Astrocyte (in vitro differentiated cells and primary cell): ENCODE data around the gene SAMHD1. TPM values are rescaled to one million over a fixed set of nuclear protein-coding genes. Genes with fewer than 3 reads are reported as not detected.

Experiments used
- DNase-seq: peaks from one replicate; pipeline ENCODE4 v3.0.0-alpha.2; 2010; ENCODE audit warnings: low read depth
- FAIRE-seq: peaks from 2 replicates; lab custom pipeline; 2011; peaks lifted over from hg19 to GRCh38; lab: Jason Lieb, UNC
- H2AFZ ChIP-seq: 2 replicates; pipeline ENCODE4 v1.6.0; 2012; ENCODE audit warnings: low read depth, low read length, inconsistent platforms
- H3K27ac ChIP-seq: 2 replicates; pipeline ENCODE4 v1.5.1; 2011; ENCODE audit warnings: low read depth, low read length, inconsistent platforms
- H3K27me3 ChIP-seq: 2 replicates; pipeline ENCODE4 v1.6.0; 2011; ENCODE audit warnings: low read length, inconsistent platforms; ENCODE audit not compliant: insufficient read depth
- H3K36me3 ChIP-seq: 2 replicates; pipeline ENCODE4 v1.5.1; 2011; ENCODE audit warnings: low read length, inconsistent platforms; ENCODE audit not compliant: insufficient read depth
- H3K4me1 ChIP-seq: 2 replicates; pipeline ENCODE4 v1.5.1; 2011; ENCODE audit warnings: low read length, inconsistent platforms; ENCODE audit not compliant: insufficient read depth
- H3K4me2 ChIP-seq: 2 replicates; pipeline ENCODE4 v1.6.0; 2012; ENCODE audit warnings: low read length, inconsistent platforms
- H3K4me3 ChIP-seq: 2 replicates; pipeline ENCODE4 v1.5.1; 2011; ENCODE audit warnings: low read depth, mild to moderate bottlenecking, low read length, inconsistent platforms; ENCODE audit not compliant: insufficient read depth
- H3K79me2 ChIP-seq: 2 replicates; pipeline ENCODE4 v1.6.0; 2012; ENCODE audit warnings: mild to moderate bottlenecking, low read length, inconsistent platforms; ENCODE audit not compliant: insufficient read depth
- H3K9ac ChIP-seq: 2 replicates; pipeline ENCODE4 v1.6.0; 2012; ENCODE audit warnings: mild to moderate bottlenecking, low read length, inconsistent platforms
- H3K9me3 ChIP-seq: 2 replicates; pipeline ENCODE4 v1.5.1; 2012; ENCODE audit warnings: low read depth, mild to moderate bottlenecking, low read length, inconsistent platforms; ENCODE audit not compliant: insufficient read depth
- H4K20me1 ChIP-seq: 2 replicates; pipeline ENCODE4 v1.6.0; 2012; ENCODE audit warnings: low read length, inconsistent platforms; ENCODE audit not compliant: insufficient read depth
- H3K27ac Mint-ChIP-seq: one replicate; pipeline ENCODE4 v1.8.0; 2021; ENCODE audit warnings: mild to moderate bottlenecking, mixed read lengths; ENCODE audit not compliant: unreplicated experiment
- H3K27me3 Mint-ChIP-seq: one replicate; pipeline ENCODE4 v1.8.0; 2021; ENCODE audit warnings: low read depth, mixed read lengths; ENCODE audit not compliant: unreplicated experiment
- H3K36me3 Mint-ChIP-seq: one replicate; pipeline ENCODE4 v1.8.0; 2021; ENCODE audit warnings: low read depth, mixed read lengths; ENCODE audit not compliant: unreplicated experiment
- H3K4me1 Mint-ChIP-seq: one replicate; pipeline ENCODE4 v1.8.0; 2021; ENCODE audit warnings: low read depth, mixed read lengths; ENCODE audit not compliant: unreplicated experiment
- H3K4me3 Mint-ChIP-seq: one replicate; pipeline ENCODE4 v1.8.0; 2021; ENCODE audit warnings: mild to moderate bottlenecking, moderate library complexity, mixed read lengths; ENCODE audit not compliant: unreplicated experiment
- H3K9me3 Mint-ChIP-seq: one replicate; pipeline ENCODE4 v1.8.0; 2021; ENCODE audit warnings: mild to moderate bottlenecking, mixed read lengths; ENCODE audit not compliant: unreplicated experiment
- CTCF ChIP-seq: IDR thresholded peaks from 2 replicates; pipeline ENCODE4 v1.5.1; 2011; ENCODE audit warnings: low read depth, mild to moderate bottlenecking, inconsistent platforms, low read length, moderate library complexity; ENCODE audit not compliant: insufficient read depth
- EZH2 ChIP-seq: IDR thresholded peaks from 2 replicates; pipeline ENCODE4 v1.6.1; 2012; ENCODE audit warnings: mild to moderate bottlenecking, low read length, inconsistent platforms; ENCODE audit not compliant: insufficient read depth
- total RNA-seq: library from RNA; stranded (reverse); gene quantifications from 2 replicates; pipeline ENCODE4 v1.2.1, GENCODE V29; 2021

SAMHD1 gene
- total RNA-seq, 1 donor from 2014 or later: 99.7 TPM

- H3K27me3 ChIP-seq: no peaks in the 10 kb centered on the region
- H3K4me3 Mint-ChIP-seq: no peak overlapping the region
- TF ChIP-seq EZH2 (no peak), CTCF (no peak)
- H3K36me3 ChIP-seq: no peaks in the 10 kb centered on the region
- H3K4me2 ChIP-seq: no peak overlapping the region
- FAIRE-seq: no peak
- H3K4me1 Mint-ChIP-seq: no peaks in the 10 kb centered on the region
- no peaks in the 10 kb centered on the region for H3K4me1 ChIP-seq
- no peaks in the 10 kb centered on the region for H3K36me3 Mint-ChIP-seq
- H3K27ac Mint-ChIP-seq: no peak overlapping the region
- no peak overlapping the region for H3K4me3 ChIP-seq
- no peaks in the 10 kb centered on the region for H3K9me3 ChIP-seq
- H3K27me3 Mint-ChIP-seq: peaks cover 20% of the 10 kb centered on the region
- no peaks in the 10 kb centered on the region for H4K20me1 ChIP-seq
- no peak overlapping the region for H3K9ac ChIP-seq
- DNase-seq: no peak
- H3K9me3 Mint-ChIP-seq: peaks cover 2% of the 10 kb centered on the region
- H3K27ac ChIP-seq: no peak overlapping the region
- no peak overlapping the region for H2AFZ ChIP-seq
- no peaks in the 10 kb centered on the region for H3K79me2 ChIP-seq
Measured at GRCh38 chr20:36881331-36881730, 70.2 kb downstream of the SAMHD1 start.

- H3K36me3 ChIP-seq: no peaks in the 10 kb centered on the region
- FAIRE-seq: no peak
- H3K27ac ChIP-seq: no peak overlapping the region
- no peak overlapping the region for H3K4me2 ChIP-seq
- peaks cover 2% of the 10 kb centered on the region for H3K9me3 Mint-ChIP-seq
- no peak overlapping the region for H3K9ac ChIP-seq
- H3K4me1 ChIP-seq: no peaks in the 10 kb centered on the region
- no peaks in the 10 kb centered on the region for H3K9me3 ChIP-seq
- no peaks in the 10 kb centered on the region for H3K36me3 Mint-ChIP-seq
- H3K27me3 ChIP-seq: no peaks in the 10 kb centered on the region
- H3K27ac Mint-ChIP-seq: no peak overlapping the region
- no peak for TF ChIP-seq EZH2
- no peak for TF ChIP-seq CTCF
- H3K4me3 ChIP-seq: no peak overlapping the region
- no peak overlapping the region for H3K4me3 Mint-ChIP-seq
- peaks cover 20% of the 10 kb centered on the region for H3K27me3 Mint-ChIP-seq
- no peaks in the 10 kb centered on the region for H3K79me2 ChIP-seq
- H3K4me1 Mint-ChIP-seq: no peaks in the 10 kb centered on the region
- no peak for DNase-seq
- H2AFZ ChIP-seq: no peak overlapping the region
- no peaks in the 10 kb centered on the region for H4K20me1 ChIP-seq
Measured at GRCh38 chr20:36880741-36881250, 70.7 kb downstream of the SAMHD1 start.

GRCh38 chr20:36878941-36879340 lies 72.6 kb downstream of the SAMHD1 start:
- FAIRE-seq: no peak
- no peaks in the 10 kb centered on the region for H3K36me3 Mint-ChIP-seq

More at GRCh38 chr20:36878941-36879340, 72.6 kb downstream of the SAMHD1 start:
- H3K27me3 ChIP-seq: no peaks in the 10 kb centered on the region
- no peak overlapping the region for H3K4me2 ChIP-seq
- no peaks in the 10 kb centered on the region for H3K4me1 ChIP-seq
- TF ChIP-seq CTCF (no peak), EZH2 (no peak)
- H3K4me3 Mint-ChIP-seq: no peak overlapping the region
- no peak for DNase-seq
- H3K27ac Mint-ChIP-seq: no peak overlapping the region
- no peak overlapping the region for H3K4me3 ChIP-seq
- H3K4me1 Mint-ChIP-seq: no peaks in the 10 kb centered on the region
- no peaks in the 10 kb centered on the region for H4K20me1 ChIP-seq
- no peak overlapping the region for H2AFZ ChIP-seq
- H3K9ac ChIP-seq: no peak overlapping the region
- H3K9me3 ChIP-seq: no peaks in the 10 kb centered on the region
- no peak overlapping the region for H3K27ac ChIP-seq
- no peaks in the 10 kb centered on the region for H3K79me2 ChIP-seq
- peaks cover 20% of the 10 kb centered on the region for H3K27me3 Mint-ChIP-seq
- H3K9me3 Mint-ChIP-seq: peaks cover 2% of the 10 kb centered on the region
- no peaks in the 10 kb centered on the region for H3K36me3 ChIP-seq
